Stimulated activated CD8-positive, alpha-beta memory T cell treated with anti-CD3 and anti-CD28 coated beads, Interleukin-15, amount 100 ng/mL, for 4 hours (primary cell): ENCODE data around the gene MAST3.
"Not testable (repeated sequence)": the region's sequence is repeated elsewhere in the genome, so short reads cannot be mapped to it uniquely, and the experiment has no call there.

Source experiments
- DNase-seq, 2 donors: peaks; one replicate each; pipeline ENCODE4 v3.0.0-alpha.2; 2020; ENCODE audit warnings: low read depth in 2 of 2

MAST3 gene

DNA sequence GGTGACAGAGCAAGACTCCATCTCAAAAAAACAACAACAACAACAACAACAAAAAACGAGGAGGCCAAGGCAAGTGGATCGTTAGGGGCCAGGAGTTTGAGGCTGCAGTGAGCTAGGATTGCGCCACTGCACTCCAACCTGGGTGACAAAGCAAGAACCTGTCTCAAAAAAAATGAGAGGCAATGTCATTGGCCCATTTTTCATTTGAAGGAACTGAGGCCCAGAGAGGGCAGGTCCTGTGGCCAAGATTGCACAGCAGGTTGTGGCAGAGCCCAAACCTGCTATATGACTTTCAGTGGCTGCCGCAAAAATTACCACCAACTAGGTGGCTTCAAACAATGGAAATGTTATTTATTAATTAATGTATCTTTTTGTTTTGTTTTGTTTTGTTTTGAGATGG lies 60.9 kb downstream of the MAST3 start:
- DNase-seq: no peak

DNA sequence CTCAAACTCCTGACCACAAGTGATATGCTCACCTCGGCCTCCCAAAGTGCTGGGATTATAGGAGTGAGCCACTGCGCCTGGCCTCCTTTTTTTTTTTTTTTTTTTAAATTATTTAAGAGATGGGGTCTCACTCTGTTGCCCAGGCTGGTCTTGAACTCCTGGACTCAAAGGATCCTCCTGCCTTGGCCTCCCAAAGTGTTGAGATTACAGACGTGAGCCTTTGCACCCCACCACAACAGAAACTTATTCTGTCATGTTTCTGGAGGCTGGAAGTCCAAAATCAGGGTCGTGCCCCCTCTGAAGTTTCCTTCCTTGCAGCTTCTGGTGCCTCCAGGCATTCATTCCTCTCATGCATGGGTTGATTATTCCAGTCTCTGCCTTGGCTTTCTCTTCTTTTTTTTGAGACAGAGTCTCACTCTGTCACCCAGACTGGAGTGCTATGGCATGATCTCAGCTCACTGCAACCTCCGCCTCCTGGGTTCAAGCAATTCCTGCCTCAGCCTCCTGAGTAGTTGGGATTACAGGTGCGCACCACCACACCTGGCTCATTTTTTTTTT lies 61.6 kb downstream of the MAST3 start:
- not testable (repeated sequence) for DNase-seq

DNA sequence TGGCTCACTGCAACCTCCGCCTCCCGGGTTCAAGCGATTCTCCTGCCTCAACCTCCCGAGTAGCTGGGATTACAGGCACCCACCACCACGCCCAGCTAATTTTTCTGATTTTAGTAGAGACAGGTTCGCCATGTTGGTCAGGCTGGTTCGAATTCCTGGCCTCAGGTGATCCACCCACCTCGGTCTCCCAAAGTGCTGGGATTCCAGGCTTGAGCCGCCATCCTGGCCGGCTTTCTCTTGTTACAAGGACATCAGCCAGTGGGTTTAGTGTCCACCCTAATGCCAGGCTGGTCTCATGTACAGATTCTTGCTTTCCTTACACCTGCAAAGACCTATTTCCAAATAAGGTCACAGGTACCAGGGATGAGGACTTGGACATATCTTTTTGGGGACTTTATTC lies 62.2 kb downstream of the MAST3 start:
- no peak for DNase-seq

DNA sequence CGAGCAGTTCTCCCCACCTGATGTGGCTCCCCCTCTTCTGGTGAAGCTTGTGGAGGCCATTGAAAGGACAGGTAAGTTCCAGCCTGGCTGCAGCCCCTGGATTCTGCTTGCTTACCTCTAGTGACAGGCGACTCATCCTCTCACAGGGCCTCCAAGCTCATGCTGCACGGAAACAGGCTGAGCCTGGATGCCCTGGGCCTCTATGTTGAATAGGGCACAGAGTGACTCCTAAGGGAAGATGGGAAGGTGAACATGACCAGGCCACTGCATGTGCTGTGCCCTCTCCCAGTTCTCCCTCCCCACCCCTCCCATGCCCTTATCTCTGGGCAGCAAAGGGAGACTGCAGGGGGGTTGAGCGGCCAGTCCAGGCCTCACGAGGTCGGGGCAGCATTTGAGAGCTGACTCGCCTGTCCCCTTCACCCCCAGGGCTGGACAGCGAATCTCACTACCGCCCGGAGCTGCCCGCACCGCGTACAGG lies 63.0 kb downstream of the MAST3 start:
- no peak for DNase-seq

DNA sequence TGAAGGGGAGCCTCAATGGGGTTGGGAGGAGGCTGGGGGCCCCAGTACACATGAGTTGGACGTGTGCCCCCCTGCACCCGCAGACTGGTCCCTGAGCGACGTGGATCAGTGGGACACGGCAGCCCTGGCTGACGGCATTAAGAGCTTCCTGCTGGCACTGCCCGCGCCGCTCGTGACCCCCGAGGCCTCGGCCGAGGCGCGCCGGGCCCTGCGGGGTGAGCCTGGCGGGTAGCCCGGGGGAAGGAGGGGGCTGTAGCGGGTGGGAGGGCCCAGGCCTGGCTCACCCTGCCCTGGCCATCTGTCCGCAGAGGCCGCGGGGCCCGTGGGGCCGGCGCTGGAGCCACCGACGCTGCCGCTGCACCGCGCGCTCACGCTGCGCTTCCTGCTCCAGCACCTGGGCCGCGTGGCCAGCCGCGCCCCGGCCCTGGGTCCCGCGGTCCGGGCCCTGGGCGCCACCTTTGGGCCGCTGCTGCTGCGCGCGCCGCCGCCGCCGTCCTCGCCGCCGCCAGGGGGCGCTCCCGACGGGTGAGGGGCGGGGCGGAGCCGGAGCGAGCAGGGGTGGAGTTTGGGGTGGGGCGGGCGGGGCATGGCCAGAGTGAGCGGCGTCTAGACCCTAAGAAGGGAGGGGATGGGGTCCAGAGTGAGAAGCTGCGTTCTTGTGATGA lies 63.5 kb downstream of the MAST3 start:
- DNase-seq: peak; percentile 30 to 50

DNA sequence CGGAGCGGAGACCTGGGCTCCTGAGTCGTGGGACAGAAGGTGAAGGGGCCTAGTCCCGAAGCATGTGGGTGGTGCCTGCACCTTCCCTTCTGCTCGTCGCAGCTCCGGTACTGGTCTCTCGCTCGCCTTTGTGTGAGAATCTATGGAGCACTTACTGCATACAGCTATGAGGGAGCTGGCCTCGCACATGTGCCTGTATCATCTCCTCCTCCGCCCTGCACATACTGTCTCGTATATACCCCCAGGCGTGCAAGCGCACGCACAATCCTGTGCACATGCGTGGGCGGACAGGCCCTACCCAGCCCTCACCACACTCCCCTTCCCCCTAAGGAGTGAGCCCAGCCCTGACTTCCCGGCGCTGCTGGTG lies 64.0 kb downstream of the MAST3 start:
- DNase-seq: no peak

DNA sequence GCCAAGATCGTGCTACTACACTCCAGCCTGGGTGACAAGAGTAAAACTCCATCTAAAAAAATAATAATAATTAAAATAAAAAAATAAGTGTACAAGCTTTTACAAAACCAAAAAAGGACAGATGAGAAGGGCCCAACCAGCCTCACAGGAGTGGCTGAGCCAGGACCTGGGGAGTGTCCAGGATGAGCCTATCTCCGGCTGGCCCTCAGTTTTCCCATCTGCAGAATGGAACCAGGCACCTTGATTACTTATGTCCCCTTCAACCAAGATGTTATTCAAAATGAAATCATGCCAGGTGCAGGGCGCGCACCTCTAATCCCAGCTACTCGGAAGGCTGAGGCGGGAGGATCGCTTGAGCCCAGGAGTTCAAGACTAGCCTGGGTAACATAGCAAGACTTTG lies 66.5 kb downstream of the MAST3 start:
- DNase-seq: no peak

DNA sequence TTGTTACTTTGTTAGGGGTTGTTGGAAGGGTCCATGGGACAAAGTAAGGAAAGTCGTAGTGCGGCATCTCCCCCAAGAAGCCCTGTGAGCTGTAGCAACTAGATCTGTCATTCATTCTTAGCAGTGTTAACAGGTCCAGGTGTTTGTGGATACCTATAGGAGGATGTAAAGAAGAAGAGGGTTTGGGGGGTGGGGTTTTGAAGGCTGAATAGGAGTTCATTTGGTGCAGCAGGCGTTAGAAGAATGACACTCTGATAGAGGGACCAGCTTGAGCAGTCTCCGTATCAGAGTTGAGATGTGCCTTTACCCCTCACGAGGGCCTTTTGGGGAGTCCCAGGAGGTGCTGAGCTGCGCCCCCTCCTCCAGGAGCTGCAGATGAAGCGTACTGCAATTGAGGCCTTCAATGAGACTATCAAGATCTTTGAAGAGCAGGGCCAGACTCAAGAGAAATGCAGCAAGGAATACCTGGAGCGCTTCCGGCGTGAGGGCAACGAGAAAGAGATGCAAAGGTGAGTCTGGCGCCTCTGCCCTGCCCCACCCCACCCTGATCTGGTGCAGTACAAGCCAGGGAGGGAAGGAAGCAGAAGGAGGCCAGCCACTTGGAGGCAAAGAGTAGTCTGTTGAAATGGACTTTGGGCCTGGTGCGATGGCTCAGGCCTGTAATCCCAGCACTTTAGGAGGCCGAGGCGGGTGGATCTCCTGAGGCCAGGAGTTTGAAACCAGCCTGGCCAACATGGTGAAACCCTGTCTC lies 68.4 kb downstream of the MAST3 start:
- DNase-seq: no peak

DNA sequence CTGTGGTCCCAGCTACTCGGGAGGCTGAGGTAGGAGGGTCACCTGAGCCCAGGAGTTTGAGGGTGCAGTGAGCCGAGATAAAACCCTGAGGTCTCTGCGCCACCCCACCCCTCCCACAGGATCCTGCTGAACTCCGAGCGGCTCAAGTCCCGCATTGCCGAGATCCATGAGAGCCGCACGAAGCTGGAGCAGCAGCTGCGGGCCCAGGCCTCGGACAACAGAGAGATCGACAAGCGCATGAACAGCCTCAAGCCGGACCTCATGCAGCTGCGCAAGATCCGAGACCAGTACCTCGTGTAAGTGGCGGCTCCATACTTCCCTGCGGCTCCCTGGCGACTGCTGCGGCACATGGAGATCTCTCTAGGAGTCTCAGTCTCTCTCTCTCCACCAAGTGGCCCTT lies 69.4 kb downstream of the MAST3 start:
- no peak for DNase-seq

DNA sequence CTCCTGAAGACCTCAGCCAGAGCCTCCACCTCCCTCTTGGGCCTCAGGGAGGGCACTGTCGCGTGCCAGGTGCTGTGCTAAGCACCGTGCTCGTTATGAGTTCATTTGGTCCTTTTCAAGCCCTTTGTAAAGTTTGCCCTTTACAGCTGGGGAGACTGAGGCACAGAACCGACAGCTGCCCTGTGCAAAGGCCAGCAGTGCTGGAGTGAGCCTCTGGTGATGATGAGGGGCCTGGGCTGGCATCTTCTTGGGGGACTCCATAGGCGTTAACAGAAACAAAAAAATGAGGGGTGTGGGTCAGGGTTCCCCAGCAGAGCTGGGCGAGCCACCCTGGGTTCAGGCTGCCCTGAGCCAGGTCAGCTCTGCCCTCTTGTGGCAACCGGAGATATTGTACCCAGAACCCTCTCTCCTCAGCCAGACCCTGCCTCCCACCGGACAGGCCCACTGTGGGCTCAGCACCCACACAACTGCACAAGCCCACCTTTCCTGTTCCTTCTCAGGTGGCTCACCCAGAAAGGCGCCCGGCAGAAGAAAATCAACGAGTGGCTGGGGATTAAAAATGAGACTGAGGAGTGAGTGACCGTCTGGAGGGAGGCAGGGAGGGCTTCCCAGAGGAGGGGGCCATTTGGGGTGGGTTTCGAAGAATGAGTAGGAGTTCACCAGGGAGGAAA lies 70.5 kb downstream of the MAST3 start:
- no peak for DNase-seq

DNA sequence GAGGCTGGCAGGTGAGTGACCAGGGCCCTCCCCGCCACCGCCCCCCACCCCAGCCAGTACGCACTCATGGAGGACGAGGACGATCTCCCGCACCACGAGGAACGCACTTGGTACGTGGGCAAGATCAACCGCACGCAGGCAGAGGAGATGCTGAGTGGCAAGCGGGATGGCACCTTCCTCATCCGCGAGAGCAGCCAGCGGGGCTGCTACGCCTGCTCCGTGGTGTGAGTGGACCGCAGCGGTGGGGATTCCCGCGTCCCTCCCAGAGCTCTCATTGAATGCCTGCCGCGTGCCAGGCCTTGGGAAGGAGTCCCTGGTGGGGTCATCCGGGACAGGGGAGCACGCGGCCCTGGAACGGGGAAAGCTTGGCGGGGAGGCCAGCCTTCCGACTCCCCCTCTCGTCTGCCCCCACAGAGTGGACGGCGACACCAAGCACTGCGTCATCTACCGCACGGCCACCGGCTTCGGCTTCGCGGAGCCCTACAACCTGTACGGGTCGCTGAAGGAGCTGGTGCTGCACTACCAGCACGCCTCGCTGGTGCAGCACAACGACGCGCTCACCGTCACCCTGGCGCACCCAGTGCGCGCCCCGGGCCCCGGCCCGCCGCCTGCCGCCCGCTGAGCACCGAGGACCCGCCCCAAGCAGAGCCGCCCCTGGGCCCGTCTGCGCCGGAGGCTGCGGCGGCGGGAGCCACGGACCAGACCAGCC lies 71.2 kb downstream of the MAST3 start:
- DNase-seq: no peak

DNA sequence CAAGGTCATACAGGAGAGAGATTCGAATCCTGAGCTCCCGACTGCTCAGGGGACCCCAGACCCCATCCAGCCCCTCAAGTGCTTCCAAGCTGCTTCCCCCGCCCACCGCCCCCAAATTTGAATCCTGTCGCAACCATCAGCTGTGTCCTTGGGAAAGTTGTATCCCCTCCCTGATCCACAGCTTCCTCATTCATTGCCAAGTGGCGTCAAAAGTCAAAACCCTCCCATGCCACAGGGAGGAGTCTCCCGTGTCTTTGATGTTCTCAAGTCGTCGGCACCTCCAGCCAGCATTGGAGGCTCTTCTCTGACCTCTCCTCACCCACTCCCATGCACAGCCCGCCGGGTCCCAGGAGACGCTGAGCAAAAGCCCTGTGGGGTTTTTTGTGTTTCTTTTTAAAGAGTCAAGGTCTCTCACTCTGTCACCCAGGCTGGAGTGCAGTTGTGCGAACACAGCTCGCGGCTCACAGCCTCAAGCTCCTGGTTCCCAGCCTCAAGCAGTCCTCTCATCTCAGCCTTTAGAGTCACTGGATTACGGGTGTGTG lies 73.2 kb downstream of the MAST3 start:
- DNase-seq: no peak

DNA sequence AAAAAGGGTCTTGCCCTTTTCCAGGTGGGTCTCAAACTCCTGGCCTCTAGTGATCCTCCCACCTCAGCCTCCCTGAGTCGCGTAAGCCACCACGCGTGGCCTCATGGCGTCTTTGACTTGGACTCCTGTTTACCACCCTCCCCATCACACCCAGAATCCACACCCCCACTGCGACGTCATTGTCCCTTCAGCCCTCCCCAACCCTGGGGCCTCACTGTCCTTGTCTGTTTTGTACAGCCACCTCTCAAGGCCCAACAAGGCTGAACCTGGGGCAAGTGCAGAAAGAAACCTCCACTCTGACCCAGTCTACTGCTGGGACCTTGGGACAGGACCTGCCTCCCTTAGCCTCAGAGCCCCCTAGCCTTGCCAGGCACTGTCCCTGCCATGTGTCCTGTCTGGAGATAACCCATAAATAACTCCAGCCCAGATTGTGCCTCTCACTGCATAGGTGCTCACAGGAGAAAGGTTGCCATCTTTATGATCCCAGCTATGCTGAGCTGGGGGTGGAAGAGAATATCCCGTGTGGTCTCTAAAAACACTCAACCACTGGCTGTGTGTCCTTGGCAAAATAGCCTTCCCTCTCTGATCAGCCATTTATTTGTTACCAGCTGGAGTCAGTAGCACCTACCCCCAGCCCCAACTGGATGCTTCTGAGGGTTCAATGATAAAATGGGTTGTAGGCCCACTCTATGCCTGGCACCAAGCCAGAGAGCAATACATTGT lies 74.2 kb downstream of the MAST3 start:
- DNase-seq: no peak

DNA sequence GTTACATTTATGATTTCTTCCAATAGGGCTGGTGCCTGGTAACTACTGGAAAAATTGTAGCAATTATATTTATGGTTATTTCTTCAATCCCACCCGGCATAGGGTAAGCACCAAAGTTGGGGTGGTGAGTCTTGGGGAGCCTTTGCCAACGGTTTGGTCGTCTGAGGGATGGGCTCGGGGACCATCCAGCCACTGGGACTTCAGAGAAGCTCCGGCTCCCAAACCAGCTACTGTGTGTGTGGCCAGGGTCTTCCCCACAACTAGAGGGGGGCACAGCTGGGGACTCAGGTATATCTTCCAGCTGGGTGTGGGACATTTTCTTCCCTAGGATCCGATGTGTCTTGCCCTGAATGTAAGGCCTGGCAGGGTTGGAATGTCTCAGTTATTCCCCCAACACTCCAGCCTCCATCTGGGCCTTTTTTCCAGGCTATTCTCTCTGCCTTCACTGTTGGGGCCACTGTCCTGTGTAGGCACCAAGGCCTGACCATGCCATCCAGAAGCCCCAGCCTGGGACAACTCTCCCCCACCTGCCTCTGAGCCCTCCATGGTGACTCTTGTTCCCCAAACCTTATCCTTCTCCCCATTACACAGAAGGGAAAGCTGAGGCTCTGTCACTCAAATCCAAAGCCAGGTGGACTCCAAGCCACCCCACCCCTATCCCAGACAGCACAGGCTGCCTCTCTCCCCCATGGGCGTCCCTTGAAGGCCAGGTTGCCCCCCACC lies 74.9 kb downstream of the MAST3 start:
- no peak for DNase-seq

DNA sequence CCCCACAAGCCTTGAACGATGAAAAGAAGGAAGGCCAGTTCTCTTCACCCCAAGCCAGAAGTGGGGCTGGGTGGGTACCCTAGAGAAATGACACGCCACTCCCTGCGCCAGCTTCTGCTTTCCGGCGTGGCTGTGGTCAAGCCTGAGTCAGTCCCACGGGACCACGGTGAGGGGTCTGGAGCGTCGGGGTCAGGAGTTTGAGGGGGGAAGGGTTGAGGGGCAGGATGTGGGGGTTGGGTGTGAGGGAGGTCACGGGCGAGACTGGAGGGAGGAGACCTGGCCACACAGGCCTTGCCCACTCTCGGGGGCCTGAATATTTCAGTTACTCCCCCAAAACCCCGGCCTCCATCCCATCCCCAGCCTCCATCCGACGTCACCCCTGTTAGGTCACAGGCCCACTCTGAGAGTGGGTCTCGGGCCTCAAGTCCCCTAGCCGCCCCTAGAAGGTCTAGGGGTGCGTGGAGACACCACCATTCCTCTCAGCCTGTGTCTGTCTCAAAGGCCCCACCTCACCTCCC lies 75.5 kb downstream of the MAST3 start:
- DNase-seq: no peak

DNA sequence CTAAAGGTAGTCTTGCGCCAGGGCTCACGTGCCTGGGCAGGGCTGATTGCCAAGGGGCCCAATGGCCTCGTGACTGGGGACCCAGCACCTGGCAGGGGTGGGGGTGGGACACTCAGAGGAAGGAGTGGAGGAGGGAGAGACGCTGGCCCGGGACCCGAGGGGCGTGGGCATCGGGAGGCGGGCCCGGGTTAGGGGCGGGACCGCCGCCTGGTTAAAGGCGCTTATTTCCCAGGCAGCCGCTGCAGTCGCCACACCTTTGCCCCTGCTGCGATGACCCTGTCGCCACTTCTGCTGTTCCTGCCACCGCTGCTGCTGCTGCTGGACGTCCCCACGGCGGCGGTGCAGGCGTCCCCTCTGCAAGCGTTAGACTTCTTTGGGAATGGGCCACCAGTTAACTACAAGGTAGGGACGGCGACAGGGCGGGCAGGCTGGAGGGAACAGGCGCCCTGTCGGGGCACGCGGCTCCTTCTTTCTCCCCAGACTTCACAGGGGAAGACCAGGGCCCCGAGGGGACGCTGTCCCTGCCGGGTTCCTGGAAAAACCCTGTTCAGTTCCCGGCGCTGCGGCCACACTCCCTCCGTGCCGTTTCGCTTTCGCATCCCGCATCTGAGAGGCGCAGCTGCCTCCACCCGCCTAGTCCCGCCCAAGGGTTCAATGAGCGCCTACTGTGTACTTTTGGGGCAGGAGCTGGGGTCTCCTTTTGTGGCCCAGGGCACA lies 76.2 kb downstream of the MAST3 start, which contains the start of gene IFI30:
TSS of gene IFI30 (plus strand) at position 242 of the 717 bp plus-strand sequence. CDS start at position 271, 29 bp downstream.
- DNase-seq: peak in 1 of 2 donors; percentile 38

DNA sequence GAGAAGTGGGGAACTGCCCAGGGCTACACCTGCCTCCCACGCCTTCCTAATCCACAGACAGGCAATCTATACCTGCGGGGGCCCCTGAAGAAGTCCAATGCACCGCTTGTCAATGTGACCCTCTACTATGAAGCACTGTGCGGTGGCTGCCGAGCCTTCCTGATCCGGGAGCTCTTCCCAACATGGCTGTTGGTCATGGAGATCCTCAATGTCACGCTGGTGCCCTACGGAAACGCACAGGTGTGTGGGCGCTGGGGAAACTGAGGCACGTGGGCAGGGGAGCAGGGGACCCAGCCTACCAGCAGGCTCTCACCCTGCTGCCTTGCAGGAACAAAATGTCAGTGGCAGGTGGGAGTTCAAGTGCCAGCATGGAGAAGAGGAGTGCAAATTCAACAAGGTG lies 77.4 kb downstream of the MAST3 start:
- DNase-seq: no peak

DNA sequence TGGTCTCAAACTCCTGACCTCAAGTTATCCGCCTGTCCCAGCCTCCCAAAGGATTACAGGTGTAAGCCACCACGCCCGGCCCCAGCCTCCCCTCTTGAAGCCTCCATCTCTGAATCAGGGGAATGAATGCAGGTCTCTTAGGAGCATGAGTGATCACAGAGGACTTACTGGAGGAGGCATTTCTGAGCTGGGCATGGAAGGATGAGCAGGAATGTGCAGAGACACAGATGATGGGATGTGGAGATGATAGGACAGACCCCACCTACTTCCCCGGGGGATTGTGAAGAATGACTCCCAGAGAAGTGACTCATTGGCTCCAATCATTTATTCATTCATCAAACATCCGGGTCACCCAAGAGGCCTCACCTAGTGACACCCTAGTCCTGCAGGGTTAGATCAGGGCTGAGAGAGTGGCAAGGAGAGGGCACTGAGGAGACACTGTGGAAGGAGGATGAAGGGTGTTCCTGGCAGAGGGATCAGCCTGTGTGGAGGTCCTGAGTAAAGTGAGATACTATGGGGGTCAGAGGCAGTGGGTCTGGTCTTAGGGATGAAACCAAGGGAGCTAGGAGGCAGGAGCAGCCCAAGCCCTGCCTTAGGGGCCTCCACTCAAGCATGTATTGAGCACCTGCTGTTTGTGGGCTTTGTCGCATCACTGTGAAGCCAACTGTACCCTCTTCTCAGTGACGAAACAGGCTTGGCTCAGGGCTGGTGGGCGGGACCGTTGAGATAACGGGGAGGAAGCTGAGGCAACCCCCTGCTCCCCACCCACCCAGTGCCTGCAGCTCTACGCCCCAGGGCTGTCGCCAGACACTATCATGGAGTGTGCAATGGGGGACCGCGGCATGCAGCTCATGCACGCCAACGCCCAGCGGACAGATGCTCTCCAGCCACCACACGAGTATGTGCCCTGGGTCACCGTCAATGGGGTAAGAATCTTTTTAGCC lies 79.1 kb downstream of the MAST3 start:
- DNase-seq: no peak
